ENCODE data around the gene SLC25A1.

DNA sequence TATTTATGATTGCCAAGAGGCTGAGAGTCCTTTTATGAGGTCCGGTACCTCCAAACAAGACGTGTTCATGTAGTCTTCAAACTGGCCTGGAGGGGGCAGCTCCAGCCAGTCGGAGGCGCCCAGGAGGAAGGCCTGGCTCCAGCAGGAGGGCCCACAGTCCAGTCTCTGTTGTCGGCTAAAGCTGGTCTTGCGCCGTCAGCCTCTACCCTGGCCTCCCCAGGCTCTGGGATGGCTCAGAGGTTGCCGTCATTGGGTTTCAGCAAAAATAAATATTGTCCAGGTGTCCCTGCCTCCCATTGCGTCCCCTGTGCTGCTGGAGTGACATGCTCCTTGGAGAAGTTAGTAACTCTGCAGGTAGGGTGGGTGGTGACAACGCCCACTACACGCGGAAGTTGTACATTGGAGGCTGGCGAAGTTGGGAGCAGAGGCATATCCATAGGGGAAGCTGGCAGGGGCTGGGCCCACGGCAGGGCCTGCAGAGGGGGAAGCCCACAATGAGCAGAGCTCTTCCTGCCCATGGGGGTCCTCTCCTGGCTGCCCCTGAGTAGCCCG, 1.0 kb upstream of the SLC25A1 start:
- TF ChIP-seq, protein P1, sequence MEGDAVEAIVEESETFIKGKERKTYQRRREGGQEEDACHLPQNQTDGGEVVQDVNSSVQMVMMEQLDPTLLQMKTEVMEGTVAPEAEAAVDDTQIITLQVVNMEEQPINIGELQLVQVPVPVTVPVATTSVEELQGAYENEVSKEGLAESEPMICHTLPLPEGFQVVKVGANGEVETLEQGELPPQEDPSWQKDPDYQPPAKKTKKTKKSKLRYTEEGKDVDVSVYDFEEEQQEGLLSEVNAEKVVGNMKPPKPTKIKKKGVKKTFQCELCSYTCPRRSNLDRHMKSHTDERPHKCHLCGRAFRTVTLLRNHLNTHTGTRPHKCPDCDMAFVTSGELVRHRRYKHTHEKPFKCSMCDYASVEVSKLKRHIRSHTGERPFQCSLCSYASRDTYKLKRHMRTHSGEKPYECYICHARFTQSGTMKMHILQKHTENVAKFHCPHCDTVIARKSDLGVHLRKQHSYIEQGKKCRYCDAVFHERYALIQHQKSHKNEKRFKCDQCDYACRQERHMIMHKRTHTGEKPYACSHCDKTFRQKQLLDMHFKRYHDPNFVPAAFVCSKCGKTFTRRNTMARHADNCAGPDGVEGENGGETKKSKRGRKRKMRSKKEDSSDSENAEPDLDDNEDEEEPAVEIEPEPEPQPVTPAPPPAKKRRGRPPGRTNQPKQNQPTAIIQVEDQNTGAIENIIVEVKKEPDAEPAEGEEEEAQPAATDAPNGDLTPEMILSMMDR (IDR thresholded peaks at IDR 0.05) = peak; percentile 84
- TF ChIP-seq, protein P2, sequence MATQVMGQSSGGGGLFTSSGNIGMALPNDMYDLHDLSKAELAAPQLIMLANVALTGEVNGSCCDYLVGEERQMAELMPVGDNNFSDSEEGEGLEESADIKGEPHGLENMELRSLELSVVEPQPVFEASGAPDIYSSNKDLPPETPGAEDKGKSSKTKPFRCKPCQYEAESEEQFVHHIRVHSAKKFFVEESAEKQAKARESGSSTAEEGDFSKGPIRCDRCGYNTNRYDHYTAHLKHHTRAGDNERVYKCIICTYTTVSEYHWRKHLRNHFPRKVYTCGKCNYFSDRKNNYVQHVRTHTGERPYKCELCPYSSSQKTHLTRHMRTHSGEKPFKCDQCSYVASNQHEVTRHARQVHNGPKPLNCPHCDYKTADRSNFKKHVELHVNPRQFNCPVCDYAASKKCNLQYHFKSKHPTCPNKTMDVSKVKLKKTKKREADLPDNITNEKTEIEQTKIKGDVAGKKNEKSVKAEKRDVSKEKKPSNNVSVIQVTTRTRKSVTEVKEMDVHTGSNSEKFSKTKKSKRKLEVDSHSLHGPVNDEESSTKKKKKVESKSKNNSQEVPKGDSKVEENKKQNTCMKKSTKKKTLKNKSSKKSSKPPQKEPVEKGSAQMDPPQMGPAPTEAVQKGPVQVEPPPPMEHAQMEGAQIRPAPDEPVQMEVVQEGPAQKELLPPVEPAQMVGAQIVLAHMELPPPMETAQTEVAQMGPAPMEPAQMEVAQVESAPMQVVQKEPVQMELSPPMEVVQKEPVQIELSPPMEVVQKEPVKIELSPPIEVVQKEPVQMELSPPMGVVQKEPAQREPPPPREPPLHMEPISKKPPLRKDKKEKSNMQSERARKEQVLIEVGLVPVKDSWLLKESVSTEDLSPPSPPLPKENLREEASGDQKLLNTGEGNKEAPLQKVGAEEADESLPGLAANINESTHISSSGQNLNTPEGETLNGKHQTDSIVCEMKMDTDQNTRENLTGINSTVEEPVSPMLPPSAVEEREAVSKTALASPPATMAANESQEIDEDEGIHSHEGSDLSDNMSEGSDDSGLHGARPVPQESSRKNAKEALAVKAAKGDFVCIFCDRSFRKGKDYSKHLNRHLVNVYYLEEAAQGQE (IDR thresholded peaks at IDR 0.05; ENCODE audit: insufficient read depth in 1 of 2, low read depth in 2 of 2, low read length in 1 of 2) = no peak
- no peak for TF ChIP-seq POLR2AphosphoS5 (IDR thresholded peaks at IDR 0.05; ENCODE audit: low read depth, low read length)
- TF ChIP-seq SIN3A (IDR thresholded peaks at IDR 0.05; ENCODE audit: borderline replicate concordance, insufficient read depth, low read depth, low read length) = no peak

All from Panc1 (cell line).